ENCODE measurements around the gene ZNRF1.

ZNRF1 gene

DNA sequence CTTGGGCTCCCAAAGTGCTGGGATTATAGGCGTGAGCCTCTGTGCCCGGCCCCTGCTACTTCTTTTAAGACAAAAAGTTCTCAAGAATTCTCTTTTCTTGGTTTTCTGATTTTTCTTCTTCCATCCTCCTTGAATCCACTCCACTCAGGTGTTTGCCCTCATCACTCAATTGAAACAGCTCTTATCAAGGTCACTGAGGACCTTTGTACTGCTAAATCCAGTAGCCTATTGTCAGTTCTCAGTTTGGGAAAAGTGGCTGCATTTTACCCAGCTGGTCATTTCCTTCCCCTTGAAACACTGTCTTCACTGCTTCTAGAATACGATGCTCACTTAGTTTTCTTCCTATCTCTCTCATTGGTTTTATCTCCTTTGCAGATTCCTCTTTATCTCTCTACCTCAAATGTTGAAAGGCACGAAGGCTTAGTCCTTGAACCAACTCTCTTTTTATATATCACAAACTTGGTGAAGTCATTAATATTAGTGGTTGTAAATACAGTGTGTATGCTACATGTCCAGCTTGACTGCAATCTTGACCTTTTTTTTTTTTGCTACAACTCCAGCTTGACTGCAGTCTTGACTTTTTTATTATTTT, 29.8 kb downstream of the ZNRF1 start:
- no peak for DNase-seq

DNA sequence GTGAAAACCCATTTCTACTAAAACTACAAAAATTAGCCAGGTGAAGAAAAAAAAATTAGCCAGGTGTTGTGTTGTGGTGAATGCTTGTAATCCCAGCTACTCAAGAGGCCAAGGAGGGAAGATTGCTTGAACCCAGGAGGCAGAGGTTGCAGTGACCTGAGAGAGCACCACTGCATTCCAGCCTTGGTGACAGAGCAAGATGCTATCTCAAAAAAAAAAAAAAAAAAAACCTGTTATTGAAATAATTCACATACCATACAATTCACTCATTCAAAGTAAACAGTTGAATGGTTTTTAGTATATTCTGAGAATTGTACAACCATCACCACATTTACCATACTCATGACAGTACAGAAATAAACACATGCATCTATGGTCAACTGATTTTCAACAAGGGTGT, 31.0 kb downstream of the ZNRF1 start:
- DNase-seq: no peak

DNA sequence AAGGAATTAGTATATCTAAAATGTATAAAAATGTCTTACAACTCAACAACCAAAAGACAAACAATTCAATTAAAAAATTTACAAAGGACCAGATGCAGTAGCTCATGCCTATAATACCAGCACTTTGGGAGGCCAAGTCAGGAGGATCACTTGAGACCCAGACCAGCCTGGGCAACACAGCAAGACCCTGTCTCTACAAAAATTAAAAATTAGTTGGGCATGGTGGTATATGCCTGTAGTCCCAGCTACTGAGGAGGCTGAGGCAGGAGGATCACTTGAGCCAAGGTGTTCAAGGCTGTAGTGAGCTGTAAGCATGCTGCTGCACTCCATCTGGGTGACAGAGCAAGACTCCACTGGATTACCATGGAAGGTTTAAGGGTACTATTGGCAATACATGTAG, 33.8 kb downstream of the ZNRF1 start:
- DNase-seq: no peak

DNA sequence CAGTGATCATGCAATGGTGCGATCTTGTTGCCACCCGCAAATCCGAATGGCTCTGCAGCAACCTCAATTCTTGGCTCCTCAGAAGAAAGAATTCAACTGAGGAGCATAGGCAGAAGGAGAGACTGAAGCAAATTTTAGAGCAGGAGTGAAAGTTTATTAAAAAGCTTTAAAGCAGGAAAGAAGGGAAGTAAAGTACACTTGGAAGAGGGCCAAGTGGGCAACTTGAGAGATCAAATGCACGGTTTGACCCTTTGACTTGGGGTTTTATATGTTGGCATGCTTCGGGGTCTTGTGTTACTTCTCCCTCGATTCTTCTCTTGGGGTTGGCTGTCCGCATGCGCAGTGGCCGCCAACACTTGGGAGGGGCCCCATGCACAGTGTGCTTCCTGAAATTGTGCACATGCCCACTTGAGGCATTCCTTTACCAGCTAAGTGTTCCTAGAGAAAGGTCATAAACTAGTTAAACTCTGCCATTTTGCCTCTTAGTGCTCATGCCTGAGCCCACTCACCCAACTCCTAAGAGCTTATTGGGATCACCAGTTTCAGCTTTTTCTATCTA, 36.7 kb downstream of the ZNRF1 start:
- no peak for DNase-seq

DNA sequence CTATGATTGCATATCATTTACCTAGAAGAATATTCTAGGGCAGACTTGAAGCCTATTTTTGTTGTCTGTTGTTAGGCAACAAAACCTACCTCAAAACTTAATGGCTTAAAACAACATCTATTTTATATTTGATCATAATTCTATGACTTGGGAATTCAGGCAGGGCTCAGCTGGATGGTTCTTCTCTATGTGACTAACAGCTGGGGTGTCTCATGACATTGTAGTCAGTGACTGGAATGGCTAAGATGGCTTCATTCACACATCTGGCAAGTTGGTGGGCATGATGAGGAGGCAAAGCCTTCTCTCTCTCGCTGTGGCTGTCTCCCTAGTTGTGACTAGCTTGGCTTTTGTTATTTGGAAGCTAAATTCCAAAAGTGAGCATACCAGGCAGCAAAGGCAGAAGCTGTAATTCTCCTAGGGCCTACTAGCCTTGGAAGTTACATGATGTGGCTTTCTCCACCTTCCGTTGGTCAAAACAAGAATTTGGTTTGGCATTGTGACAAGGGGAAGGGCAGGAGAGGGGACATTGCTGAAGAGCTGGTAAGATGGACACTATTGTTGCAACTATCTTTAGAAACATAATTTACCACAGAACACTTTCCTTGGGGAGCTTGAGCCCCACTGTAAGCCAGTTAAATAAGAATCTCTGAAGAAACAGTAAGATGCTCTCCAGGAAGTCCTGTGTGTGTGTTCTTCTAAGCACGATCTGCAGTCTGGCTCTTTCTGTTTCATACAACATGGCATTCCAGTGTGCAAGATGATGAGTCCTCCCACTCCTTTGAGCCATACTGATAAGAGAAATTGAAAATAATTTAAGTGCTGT, 39.4 kb downstream of the ZNRF1 start:
- no peak for DNase-seq

DNA sequence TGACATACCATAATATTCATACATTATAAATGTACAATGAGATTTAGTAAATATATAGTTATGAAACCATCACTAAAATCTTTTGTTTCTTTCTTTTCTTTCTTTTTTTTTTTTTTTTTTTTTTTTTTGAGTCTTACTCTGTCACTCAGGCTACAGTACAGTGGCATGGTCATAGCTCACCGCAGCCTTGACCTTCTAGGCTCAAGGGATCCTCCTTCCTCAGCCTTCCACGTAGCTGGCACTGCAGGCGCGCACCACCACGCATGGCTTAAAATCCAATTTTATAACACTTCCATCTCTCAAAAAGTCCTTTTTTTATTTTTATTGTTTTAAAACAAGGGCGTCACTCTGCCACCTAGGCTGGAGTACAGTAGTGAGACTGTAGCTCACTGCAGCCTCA, 41.1 kb downstream of the ZNRF1 start:
- no peak for DNase-seq

DNA sequence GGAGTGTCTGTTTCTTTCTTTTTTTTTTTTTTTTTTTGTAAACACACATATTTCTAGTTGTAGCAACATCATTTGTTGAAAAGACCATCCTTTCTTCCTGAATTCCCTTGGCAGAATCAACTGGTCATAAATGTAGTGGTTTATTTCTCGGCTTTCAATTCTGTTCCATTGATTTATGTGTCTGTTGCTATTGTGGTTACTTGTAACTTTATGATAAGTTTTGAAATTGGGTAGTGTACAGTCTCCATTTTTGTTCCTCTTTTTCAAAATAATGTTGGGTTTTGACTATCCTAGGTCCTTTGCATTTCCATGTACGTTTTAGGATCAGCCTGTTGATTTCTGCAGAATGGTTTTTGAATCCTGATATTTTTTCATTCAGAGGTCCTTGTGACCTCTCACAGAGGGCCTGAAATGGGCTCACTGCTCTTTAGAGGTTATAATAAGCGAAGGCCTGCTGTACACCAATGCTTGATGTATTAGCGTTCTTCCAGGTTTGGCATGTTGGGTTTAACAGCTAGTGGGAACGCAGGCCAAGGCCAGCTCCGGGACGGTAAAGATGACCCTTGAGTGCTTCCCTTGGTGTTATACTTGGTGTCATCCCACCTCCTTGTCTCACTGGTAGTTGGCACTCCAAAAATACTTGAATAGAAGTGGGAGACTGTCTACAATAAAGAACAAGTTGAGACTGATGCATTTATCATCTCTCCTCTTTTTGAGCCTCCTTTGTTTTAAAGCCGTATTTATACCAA, 43.8 kb downstream of the ZNRF1 start:
- no peak for DNase-seq

DNA sequence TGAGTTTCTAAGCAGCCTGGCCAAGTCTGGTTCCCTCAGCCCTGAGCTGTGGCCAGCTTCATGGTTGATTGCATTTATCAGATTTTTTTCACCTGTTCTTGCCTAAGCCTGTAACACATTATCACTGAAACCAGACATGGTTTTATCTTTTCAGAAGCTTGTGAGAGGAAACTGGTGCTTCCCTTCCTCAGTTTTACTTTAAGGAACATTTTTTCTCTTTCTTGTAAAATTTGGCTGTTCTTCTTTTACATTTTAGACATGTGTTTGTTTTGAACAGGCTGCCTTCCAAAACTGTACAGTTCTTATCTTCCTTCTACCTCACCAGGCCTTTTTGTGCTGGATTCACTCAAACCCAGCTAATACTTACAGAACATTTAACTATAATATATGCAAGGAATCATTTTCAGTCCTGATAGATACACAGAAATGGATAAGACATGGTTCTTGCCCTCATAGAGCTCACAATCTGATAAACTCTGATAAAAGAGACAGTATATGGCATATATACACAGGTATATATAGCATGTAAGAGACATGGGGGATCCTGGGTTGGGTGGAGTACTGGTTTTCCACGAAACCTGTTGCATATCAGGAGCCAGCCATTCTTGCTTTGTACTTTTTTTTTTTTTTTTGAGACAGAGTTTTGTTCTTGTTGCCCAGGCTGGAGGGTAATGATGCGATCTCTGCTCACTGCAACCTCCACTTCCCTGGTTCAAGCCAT, 44.5 kb downstream of the ZNRF1 start:
- no peak for DNase-seq

DNA sequence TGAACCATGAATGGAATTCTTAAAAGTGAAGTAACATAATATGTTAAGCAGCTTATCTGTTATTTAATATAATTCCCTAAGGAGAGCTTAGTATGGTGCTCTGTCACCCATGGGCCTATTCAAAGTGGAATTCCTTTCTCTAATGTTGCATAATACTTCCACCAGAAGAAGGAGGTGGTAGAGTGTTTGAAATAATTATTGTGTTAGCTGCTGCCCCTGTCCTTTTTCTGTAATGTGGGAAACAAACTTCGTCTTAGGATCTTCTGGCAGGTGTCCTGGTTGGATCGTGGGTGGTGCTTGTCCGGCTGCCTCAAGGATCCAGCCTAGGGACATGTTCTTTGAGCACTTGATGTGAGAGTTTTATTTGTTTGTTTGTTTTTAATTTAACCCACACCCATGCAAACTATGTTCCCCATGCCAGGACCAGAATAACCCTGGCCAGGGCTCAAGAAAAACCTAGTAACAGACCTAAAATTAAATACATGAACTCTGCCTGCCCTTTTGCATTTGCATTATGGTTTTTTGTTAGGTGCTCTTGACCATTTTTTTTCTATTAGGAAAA, 46.1 kb downstream of the ZNRF1 start:
- no peak for DNase-seq

DNA sequence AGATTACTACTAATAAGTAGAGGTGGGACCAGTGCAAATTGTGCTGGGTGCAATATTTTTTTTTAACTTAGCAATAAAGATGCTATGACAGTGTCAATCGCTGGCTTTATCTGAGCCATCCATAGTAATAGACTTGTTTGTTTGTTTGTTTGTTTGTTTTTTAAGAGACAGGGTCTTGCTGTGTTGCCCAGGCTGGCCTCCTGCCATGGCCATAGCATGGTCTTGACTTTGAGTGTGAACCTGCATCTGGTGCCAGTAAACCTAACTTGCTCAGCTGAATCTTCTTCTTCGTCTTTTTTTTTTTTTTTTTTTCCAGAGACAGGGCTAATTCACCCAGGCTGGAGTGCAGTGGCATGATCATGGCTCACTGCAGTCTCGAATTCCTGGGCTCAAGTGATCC, 46.6 kb downstream of the ZNRF1 start:
- DNase-seq: no peak

DNA sequence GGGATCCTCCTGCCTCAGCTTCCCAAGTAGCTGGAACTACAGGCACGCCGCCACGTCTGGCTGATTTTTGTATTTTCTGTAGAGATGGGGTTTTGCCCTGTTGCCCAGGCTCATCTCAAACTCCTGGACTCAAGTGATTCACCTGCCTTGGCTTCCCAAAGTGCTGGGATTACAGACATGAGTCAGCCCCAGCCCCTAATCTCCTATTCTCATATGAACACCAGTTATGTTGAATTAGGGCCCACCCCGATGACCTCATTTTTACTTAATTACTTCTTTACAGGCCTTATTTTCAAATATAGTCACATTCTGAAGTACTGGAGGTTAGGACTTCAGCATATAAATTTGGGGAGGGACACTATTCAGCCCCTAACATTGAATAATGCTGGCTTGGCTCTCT, 49.2 kb downstream of the ZNRF1 start:
- DNase-seq: no peak

DNA sequence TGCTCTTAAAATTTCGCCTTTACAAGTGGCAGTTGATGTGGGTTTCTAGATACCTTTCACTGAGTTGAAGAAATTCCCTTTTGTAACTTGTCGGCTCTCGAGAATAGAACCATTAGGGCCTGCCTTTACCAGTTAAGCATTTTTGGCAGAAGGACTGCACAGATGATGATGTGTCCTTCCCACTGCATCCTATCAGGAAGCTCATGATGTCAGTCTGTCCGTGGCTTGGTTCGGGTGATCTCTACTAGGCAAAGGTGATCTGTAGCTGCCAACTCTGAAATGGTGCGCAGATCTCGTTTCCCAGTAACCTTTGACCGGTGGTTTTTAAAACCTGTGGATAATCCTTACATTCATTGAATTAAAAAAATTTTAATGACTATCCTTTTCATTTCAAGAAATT, 49.7 kb downstream of the ZNRF1 start:
- no peak for DNase-seq

DNA sequence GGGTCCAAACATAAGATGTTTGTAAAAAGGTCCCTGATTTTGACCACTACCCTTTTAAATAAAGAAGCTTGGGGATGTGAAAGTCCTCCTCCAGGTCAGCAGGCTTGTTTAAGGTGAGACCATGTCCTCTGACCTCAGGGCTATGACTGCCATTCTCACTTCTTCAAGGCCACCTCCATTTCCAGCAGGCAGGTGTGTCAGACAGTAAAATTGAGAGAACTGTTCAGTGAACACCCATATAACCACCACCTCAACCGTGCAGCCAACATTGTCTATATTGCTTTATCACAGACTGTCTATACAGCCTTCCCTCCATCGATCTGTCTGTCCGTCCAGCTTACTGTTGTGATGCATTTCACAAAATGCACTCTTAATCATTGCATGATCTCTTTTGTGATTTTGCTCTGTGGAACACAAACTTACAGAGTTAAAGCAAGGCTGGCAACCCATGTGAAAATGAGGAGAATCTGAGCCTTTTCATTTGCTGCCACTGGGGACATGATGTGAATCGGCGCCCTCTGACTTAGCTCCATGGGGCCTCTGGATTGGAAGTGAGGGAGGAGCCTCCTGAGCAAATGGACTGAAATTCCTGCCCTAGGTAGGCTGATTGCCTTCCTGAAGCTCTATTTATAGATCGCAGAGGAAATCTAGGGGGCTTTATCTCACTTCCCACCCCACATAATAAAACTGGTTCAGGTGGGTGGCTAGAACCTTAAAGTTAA, 53.8 kb downstream of the ZNRF1 start:
- no peak for DNase-seq

DNA sequence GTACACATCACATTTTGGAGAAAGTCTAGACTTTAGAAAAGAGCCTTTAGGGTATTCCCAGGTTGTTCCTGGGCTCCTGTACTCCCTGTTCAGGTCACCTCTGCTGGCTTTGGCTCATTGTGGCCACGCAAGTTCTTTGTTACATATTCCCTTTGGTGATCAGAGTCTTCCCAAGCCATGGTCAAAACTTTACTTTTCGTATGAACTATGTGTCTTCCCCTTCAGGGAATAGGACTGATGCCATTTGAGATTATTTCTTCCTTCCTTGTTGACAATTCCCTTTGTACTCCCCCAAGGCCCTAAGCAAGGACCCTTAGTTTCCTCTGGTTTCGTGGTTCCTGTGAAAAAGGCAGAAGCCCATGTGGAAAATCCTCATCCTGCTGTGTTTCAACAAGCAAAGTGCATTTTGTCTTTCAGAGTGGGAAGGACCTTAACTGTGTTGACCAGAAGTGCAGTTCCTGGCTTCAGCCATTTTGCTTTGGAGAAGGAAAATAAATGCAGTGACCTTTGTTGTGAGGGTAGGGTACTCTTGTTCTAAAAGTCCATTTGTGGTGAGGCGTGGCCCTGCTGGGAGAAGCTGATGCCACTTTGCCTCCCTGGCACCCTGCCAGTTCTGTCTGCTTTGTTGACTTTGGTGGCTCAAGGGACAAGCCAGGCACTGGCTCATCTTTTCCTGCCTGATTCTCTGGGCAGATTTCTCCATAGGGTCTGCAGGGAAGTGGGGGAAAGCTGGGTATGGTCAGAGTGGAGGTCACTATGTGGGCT, 55.1 kb downstream of the ZNRF1 start:
- DNase-seq: no peak

DNA sequence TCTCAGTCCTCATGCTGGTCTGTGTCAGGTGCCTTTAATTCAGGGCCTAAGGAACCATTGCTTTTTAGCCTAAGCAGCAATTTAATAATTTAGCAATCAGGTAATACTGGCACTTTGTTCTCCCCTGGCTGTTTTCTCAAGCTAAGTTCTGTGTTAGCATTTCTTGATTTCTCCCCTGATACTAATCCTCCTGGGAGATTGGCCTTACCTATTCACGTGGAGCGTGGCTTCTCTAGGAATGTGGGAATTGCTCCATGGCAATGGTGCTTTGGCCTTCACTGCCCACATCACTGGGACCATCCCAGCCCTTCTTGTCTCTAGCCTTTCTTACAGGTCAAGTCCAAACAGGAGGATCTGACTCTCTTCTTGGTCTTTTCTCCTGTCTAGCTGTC, 55.7 kb downstream of the ZNRF1 start:
- no peak for DNase-seq

DNA sequence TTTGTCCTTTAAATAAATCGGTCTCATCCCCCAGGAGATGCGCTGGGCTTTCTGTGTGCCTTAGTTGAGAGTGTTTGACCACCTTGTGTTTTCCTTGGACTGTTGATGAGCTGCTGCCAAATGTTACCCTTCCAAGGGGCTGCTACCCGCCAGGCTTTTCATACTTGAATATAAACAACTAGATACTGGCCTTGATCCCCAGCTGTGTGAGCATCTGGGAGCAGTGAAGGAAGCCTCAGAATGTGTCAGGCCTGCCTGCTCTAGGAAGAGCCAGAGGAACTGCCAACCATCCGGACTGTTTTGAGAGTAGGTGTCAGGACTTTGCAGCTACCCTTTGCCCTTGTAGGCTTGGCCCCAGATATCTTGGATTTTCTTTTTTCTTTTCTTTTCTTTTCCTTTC, 60.0 kb downstream of the ZNRF1 start:
- DNase-seq: no peak

DNA sequence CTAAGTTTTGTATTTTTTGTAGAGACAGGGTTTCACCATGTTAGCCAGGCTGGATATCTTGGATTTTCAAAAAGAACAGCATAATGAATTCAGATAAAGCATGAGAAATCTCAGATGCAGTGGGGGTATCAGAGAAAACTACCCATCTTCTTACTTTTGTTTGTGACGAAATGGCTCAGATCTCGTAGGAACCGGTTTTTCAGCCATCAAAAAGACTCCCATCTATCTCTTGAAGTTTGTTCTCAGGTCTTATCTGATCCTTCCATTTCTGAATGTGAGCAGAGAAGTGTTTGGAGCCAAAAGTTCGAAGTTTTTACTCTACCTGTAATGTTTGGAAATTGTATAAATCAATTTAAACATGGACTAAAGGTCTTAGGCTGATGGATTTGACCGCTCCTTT, 60.6 kb downstream of the ZNRF1 start:
- no peak for DNase-seq

DNA sequence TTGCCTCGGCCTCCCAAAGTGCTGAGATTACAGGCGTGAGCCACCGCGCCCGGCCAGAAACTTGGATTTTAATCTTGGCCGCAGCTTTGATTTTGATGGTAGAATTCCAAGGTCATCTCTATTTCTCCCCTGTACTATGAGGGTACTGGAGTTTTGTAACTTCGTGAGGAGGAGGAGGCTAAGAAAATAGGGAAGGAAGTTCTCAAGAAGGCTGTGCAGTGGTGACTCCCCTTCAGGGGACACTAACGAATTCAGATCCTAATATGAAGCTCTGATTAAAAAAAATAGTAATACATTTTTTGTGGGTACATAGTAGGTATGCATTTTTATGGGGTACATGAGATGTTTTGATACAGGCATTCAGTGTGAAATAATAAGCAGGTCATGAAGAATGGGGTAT, 61.9 kb downstream of the ZNRF1 start:
- DNase-seq: no peak

DNA sequence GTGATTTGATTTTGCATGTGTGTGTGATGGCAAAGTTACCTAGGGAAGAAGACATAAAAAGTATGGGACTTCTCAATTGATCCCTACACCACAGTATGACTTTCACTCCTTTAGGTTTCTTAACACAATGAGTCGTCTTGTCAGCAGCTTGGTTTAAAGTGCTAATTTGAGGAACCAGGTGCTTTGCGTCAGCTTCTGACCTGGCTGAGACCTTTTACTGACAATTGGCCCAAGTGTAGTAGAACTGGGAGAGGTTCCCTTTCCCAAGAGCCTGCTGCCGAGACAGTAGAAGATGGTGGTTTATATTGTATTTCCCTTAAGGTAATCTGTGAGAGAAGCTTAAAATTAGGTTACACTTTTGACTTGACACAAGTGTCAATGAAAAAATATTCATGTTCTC, 62.8 kb downstream of the ZNRF1 start:
- no peak for DNase-seq

DNA sequence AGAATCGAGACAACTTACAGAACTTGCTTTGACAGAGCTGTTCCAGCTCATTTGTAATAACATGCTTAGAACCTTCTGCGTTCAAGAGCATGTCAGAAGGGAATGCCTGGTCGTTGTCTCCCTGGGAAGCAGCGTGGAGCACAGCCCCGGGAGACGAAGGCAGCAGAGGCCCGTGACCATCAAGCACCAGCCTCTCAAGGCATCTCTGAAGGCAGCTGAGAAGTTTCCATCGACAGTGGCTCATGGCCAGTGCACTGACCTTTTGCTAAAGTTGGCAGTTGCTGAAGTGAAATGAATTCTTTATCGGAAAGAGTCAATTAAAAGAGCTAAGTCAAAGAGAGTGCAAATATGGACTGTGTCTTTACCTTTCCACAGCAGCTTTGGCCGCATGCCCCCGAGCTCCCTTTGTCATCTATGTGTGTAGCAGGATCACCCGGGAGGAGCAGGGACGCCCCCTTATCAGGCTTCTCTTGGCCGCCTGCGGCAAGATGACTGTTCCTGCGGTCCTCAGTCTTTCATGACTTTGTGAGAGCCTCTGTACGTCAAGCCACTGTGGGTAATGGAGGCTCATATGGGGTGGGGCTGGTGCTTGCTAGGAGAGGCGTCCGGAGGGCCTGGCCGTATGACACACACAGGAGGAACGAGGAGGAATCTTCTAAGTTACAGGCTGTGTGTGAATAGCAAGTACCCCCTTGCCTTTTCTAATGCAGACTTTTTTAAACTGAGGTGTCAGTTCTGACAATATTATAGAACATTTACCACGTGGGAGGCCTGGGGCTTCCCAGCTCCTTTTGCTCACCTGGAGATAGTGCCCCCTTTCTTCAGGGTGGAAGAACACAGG, 63.5 kb downstream of the ZNRF1 start:
- DNase-seq: no peak

Data from CD4-positive, alpha-beta T cell treated with Interleukin-17A for 1 hour (primary cell).